Transverse colon (tissue), 4 donors: ENCODE measurements around the gene BAZ2B. TPM values are rescaled to one million over a fixed set of nuclear protein-coding genes. Genes with fewer than 3 reads are reported as not detected.

Source experiments
- DNase-seq: peaks from one replicate; pipeline ENCODE4 v3.0.0-alpha.2; 2019
- H3K27ac ChIP-seq, 4 donors: fragments of 200-600 bp; sonication (generic); 2 replicates each; pipeline ENCODE4 v1.5.1; 2016 to 2018; ENCODE audit warnings: inconsistent platforms in 4 of 4
- H3K27me3 ChIP-seq: fragments of 200-600 bp; sonication (generic); 2 replicates; pipeline ENCODE4 v1.5.1; 2017; ENCODE audit warnings: inconsistent platforms
- H3K36me3 ChIP-seq, 4 donors: fragments of 200-600 bp; sonication (generic); 2 replicates each; pipeline ENCODE4 v1.5.1; 2017 to 2019; ENCODE audit warnings: inconsistent platforms in 4 of 4
- H3K4me1 ChIP-seq, 4 donors: fragments of 200-600 bp; sonication (generic); 2 replicates each; pipeline ENCODE4 v1.5.1; 2017 to 2020; ENCODE audit warnings: inconsistent platforms in 4 of 4
- H3K4me3 ChIP-seq, 4 donors: fragments of 200-600 bp; sonication (generic); 1 replicate in 1 of 4; 2 replicates in 3 of 4; pipeline versions ENCODE4 v1.5.1 to v1.6.1; 2017 to 2019; ENCODE audit warnings: inconsistent platforms in 4 of 4
- H3K9me3 ChIP-seq, 2 donors: fragments of 200-600 bp; sonication (generic); 2 replicates each; pipeline ENCODE4 v1.5.1; 2017 to 2019; ENCODE audit warnings: inconsistent platforms in 2 of 2
- EP300 ChIP-seq: sonication (generic); formaldehyde crosslinking; IDR thresholded peaks from one replicate; pipeline ENCODE4 v1.6.1; 2017; ENCODE audit warnings: antibody characterized with exemption, low read depth
- POLR2A ChIP-seq: fragments of 450-650 bp; IDR thresholded peaks from one replicate; pipeline ENCODE4 v1.6.1; 2016; ENCODE audit warnings: antibody characterized with exemption, mild to moderate bottlenecking, moderate library complexity
- POLR2AphosphoS5 ChIP-seq, 3 donors: sonication (generic); formaldehyde crosslinking; IDR thresholded peaks; one replicate each; pipeline ENCODE4 v1.6.1; 2016; ENCODE audit warnings: antibody characterized with exemption in 3 of 3
- WGBS, 2 donors: methylation state at CpG; one replicate each; pipeline ENCODE4 v1.1.5; 2018; ENCODE audit warnings: low coverage in 1 of 2; 5-methylcytosine and 5-hydroxymethylcytosine counted together
- in situ Hi-C, 4 donors: fragments of 200-750 bp; cut with MboI; loops; one replicate each; pipeline versions ENCODE4 v1.15.0 to v1.15.1; 2017; ENCODE audit warnings: low sequenced_read_pairs in 3 of 4, low pct_ligation_motif_present in 1 of 4, low pct_unique_long_range_greater_than_20kb in 1 of 4
- intact Hi-C: fragments of 100-400 bp; cut with DNase I; formaldehyde crosslinking; loops from one replicate; pipeline ENCODE4 v1.15.1; 2023; ENCODE audit warnings: low total_unique reads
- total RNA-seq, 4 donors: library from RNA; depleted of rRNA; stranded (reverse); fragments of >200 nt; gene quantifications; one replicate each; pipeline ENCODE4 v1.1.0, GENCODE V29; 2016
- TF ChIP-seq, protein P1 (sequence below), 5 experiments: fragments of 200-600 bp in 3 of 5; fragments of 450-650 bp in 2 of 5; sonication (generic) in 3 of 5; IDR thresholded peaks; 1 replicate in 2 of 5; 2 replicates in 3 of 5; pipeline ENCODE4 v1.5.1; 2016 to 2017; ENCODE audit warnings: antibody characterized with exemption in 5 of 5, inconsistent platforms in 3 of 5, mild to moderate bottlenecking in 2 of 5, moderate library complexity in 1 of 5

BAZ2B gene
- total RNA-seq, 4 donors from 2014 or later: 42.3 to 104 (median 81.3) TPM

DNA sequence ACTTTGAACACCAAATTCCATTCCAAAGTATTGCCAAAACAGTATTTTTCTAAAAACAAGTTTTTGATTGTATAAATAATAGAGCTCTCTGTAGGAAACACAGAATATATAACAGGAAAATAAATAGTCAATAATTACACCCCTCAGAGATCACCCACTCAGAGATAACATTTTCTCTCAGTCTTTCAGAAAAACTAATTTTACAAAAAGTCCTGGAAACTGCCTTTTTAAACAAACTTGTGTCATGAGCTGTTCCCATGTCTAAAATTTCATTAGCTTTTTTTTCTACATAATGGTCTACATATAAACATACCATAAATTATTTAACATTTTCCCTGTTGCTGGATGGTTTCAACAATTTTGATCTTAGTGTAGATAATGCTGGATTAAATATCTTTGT is 328.6 kb downstream of the BAZ2B start:
- Histone ChIP-seq H3K4me3 (no peak overlapping the region), H3K36me3 (no peaks in the 10 kb centered on the region), H3K27me3 (no peaks in the 10 kb centered on the region), H3K9me3 (no peaks in the 10 kb centered on the region), H3K27ac (peak overlapping the region in 3 of 4 donors; percentile 89 to 97 (median 94)), H3K4me1 (peaks cover 7 to 31% (median 9%) of the 10 kb centered on the region in 4 donors)
- TF ChIP-seq EP300 (no peak), POLR2A (no peak), POLR2AphosphoS5 (IDR thresholded peaks at IDR 0.05) (no peak)
- TF ChIP-seq, protein P1, sequence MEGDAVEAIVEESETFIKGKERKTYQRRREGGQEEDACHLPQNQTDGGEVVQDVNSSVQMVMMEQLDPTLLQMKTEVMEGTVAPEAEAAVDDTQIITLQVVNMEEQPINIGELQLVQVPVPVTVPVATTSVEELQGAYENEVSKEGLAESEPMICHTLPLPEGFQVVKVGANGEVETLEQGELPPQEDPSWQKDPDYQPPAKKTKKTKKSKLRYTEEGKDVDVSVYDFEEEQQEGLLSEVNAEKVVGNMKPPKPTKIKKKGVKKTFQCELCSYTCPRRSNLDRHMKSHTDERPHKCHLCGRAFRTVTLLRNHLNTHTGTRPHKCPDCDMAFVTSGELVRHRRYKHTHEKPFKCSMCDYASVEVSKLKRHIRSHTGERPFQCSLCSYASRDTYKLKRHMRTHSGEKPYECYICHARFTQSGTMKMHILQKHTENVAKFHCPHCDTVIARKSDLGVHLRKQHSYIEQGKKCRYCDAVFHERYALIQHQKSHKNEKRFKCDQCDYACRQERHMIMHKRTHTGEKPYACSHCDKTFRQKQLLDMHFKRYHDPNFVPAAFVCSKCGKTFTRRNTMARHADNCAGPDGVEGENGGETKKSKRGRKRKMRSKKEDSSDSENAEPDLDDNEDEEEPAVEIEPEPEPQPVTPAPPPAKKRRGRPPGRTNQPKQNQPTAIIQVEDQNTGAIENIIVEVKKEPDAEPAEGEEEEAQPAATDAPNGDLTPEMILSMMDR (IDR thresholded peaks at IDR 0.05): no peak
- in situ Hi-C loops (no loop called here), intact Hi-C loops (no loop called here)
- DNase-seq: no peak

DNA sequence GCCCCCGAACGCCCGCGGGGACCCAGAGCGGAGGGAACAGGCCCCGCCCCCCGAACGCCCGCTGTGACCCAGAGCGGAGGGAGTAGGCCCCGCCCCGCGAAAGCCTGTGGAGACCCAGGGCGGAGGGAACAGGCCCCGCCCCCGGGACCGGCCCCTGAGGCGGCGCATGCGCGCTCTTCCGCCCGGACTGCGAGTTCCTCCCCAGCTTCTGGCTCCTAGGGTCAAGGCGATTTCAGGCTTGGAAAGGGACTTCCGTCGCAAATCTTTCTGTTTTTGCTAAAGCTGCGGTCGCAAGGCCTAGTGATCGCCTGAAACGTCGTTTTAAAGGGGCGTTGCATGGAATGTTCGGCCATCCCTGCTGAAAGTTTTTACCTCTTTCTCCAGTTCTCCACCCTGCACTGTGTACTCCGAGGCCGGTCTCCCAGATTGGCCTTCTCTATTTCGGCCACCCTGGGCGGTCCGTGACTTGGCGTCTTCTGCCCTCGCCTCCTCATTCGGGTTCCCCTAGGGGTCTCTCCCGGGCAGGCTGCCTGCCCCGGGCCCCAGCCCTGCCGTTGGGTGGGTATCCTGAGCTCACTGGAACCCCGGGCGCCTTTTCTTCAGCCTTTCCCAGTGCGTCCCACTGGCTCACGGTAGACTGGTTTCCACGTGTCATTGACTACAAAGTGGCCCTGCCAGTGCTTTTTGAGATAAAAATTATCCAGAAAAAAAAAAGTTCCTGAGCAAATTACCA is 329.5 kb downstream of the BAZ2B start:
- TF ChIP-seq EP300 (no peak), POLR2A (peak; percentile 60), POLR2AphosphoS5 (IDR thresholded peaks at IDR 0.05) (peak; percentile 75 to 85 (median 78))
- TF ChIP-seq, protein P1 (IDR thresholded peaks at IDR 0.05): no peak
- in situ Hi-C loops (no loop called here), intact Hi-C loops (no loop called here)
- 0 to 4% methylated on average over 3 to 38 of the region's 50 CpGs for WGBS, 2 donors
- Histone ChIP-seq H3K27ac (peak overlapping the region; percentile 89 to 97 (median 92)), H3K27me3 (no peaks in the 10 kb centered on the region), H3K4me3 (peak overlapping the region; percentile 82 to 93 (median 88)), H3K36me3 (no peaks in the 10 kb centered on the region), H3K4me1 (peaks cover 7 to 31% (median 9%) of the 10 kb centered on the region in 4 donors), H3K9me3 (no peaks in the 10 kb centered on the region)
- DNase-seq: peak; percentile 100

DNA sequence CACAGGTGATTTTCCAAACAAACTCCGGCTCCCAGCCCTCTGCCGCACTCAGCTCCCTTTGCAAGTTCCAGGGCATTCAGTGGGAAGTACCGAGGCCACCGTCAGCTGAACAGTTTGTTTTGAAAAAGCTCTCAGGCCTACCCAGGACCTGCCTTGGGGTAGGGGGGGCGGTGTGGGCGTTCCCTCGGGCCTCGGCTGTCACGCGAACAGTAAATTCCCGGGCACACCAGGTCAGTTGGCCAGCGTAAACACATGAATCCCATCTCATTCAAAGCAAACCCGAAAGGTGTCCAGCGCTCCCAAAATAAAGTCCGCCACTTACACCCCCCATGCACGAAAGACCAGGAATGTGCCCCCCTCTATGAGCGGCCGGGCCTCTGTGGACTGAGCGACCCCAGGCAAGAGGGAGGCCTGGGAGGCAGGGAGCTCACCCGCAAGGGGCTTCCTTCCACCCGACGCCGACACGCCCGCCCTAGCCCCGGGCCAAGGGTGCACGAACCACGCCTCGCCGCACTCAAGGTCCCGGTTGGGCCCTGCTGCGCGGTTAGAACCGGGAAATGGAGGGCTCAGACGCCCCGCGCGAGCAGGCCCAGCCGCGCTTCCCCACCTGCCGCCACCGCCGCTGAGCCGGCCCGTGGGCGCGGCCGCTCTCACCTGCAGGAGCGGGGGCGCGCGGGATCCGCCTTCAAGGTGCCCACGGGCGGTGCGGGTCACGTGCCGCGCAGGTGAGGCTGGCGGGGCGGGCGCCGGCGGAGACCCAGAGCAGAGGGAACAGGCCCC is 330.2 kb downstream of the BAZ2B start, which contains the start of gene WDSUB1:
TSS of gene WDSUB1 (minus strand) at position 775 of the 780 bp plus-strand sequence. CDS start 3,634 bp downstream, outside the sequence.
- intact Hi-C loops: no loop called here
- TF ChIP-seq EP300 (no peak), POLR2AphosphoS5 (IDR thresholded peaks at IDR 0.05) (no peak), POLR2A (no peak)
- TF ChIP-seq, protein P1 (IDR thresholded peaks at IDR 0.05): peak in 1 of 5 experiments; percentile 17
- Histone ChIP-seq H3K9me3 (no peaks in the 10 kb centered on the region), H3K27ac (peak within 1 kb of the TSS; percentile 89 to 97 (median 92)), H3K4me1 (peaks cover 7 to 31% (median 9%) of the 10 kb centered on the region in 4 donors), H3K27me3 (no peaks in the 10 kb centered on the region), H3K4me3 (peak within 1 kb of the TSS; percentile 82 to 93 (median 88)), H3K36me3 (peaks cover 0 to 4% (median 0%) of the 10 kb centered on the region in 4 donors)
- in situ Hi-C loops: no loop called here
- DNase-seq: peak; percentile 73
- 4% methylated on average over 19 of the region's 64 CpGs; no CpG with 5 or more reads in 1 of the 2 donors for WGBS, 2 donors

DNA sequence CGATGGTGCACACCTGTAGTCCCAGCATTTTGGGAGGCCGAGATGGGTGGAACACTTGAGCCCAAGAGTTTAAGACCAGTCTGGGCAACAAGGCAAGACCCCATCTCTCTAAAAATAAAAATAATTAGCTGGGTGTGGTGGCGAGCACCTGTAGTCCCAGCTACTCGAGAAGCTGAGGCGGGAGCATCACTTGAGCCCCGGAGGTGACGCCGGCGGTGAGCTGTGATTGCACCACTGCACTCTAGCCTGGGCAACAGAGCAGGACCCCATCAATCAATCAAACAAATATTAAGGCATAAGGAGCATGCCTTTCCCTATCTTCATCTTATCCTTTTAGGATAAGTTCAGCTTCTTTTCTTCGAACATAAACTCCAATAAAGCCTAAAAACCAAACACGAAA is 330.9 kb downstream of the BAZ2B start:
- Histone ChIP-seq H3K27me3 (no peaks in the 10 kb centered on the region), H3K9me3 (no peaks in the 10 kb centered on the region), H3K4me3 (peak overlapping the region; percentile 82 to 93 (median 88)), H3K27ac (peak overlapping the region; percentile 89 to 97 (median 92)), H3K36me3 (peaks cover 0 to 4% (median 0%) of the 10 kb centered on the region in 4 donors), H3K4me1 (peaks cover 7 to 25% (median 9%) of the 10 kb centered on the region in 4 donors)
- DNase-seq: no peak
- WGBS, 2 donors: 75 to 79% methylated on average over 8 to 11 of the region's 11 CpGs
- TF ChIP-seq EP300 (no peak), POLR2AphosphoS5 (IDR thresholded peaks at IDR 0.05) (no peak), POLR2A (no peak)
- TF ChIP-seq, protein P1 (IDR thresholded peaks at IDR 0.05): no peak
- in situ Hi-C loops: no loop called here
- intact Hi-C loops: no loop called here
